Retinal pigment epithelial cell (primary cell): Measurements from ENCODE around the gene C6orf118.

ENCODE experiments used
- DNase-seq: peaks from one replicate; pipeline ENCODE4 v3.0.0-alpha.2; 2010; ENCODE audit warnings: low read depth
- H3K4me3 ChIP-seq: 2 replicates; pipeline ENCODE4 v1.5.1; 2011; ENCODE audit warnings: mild to moderate bottlenecking, low read length, control low read depth, moderate library complexity
- CTCF ChIP-seq: conservative IDR thresholded peaks from 2 replicates; pipeline ENCODE4 v1.5.1; 2011; ENCODE audit warnings: low read depth, low read length, control low read depth, inconsistent platforms

The C6orf118 gene

DNA sequence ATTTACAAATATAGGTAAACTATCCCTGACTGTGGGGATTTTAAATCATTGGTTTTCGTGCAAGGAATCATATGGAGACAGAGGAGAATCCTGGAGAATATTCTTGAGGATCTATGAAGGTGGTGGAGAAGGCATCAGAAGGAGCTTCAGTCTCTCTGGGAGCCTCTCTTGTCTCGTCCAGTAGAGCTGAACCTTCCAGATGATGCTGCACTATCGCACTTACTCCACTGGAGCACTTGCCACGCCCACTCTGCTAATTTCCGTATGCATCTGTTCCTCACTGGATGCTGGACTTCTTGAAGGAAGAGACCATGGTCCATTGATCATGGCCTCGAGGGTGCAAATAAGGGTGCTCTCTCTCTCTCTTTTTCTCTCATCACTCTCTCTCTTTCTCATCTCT lies 36.8 kb downstream of the C6orf118 start:
- no peak for TF ChIP-seq CTCF
- no peak for DNase-seq
- H3K4me3 ChIP-seq = no peak overlapping the region

- DNase-seq = no peak
- H3K4me3 ChIP-seq = no peak overlapping the region
- no peak for TF ChIP-seq CTCF
Observed at GRCh38 chr6:165268987-165269386, 40.4 kb downstream of the C6orf118 start.

- DNase-seq = no peak
- no peak overlapping the region for H3K4me3 ChIP-seq
- no peak for TF ChIP-seq CTCF
Observed at GRCh38 chr6:165266621-165267020, 42.8 kb downstream of the C6orf118 start.

DNA sequence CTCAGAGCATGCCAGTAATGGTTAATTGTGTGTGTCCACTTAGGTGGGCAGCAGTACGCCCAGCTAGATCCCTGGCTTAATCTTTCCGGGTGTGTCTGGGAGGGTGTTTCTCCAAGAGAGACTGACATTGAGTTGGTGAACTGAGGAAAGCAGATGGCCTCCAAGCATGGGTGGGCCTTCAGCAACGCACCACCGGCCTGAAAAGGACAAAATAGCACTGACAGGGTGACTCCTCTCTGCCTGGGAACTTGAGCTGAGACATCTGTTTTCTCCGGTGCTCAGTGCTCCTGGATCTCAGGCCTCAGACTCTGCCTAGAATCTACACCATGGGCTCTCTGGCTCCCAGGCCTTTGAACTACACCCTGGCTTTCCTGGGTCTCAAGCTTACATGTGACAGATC lies 43.2 kb downstream of the C6orf118 start:
- no peak for TF ChIP-seq CTCF
- no peak for DNase-seq
- no peak overlapping the region for H3K4me3 ChIP-seq

DNA sequence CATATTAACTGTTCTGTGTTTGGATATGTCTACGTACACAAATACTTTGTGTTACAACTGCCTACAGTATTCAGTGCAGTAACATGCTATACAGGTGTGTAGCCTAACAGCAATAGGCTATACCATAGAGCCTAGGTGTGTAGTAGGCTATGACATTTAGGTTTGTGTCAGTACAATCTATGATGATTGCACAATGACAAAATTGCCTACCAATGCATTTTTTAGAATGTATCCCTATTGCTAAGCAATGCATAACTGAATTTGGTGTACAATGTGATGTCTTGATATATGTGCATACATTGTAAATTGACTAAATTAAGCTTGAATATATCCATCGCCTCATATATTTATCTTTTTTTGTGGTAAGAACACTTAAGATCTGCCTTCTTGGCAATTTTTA lies 48.9 kb downstream of the C6orf118 start:
- no peak for TF ChIP-seq CTCF
- no peak for DNase-seq
- no peak overlapping the region for H3K4me3 ChIP-seq

GRCh38 chr6:165249808-165250207 lies 59.6 kb downstream of the C6orf118 start:
- DNase-seq = no peak
- H3K4me3 ChIP-seq = no peak overlapping the region
- no peak for TF ChIP-seq CTCF

GRCh38 chr6:165245701-165246100 lies 63.7 kb downstream of the C6orf118 start:
- no peak for TF ChIP-seq CTCF
- no peak overlapping the region for H3K4me3 ChIP-seq
- no peak for DNase-seq
